Measurements from ENCODE around the gene LRCH3. TPM values are rescaled to one million over a fixed set of nuclear protein-coding genes. Genes with fewer than 3 reads are reported as not detected.

Gene LRCH3
- total RNA-seq, 1 donor from 2014 or later = 42.1 TPM

GRCh38 chr3:197749601-197750395 is 41.3 kb upstream of the LRCH3 start, which contains the start of gene FYTTD1:
FYTTD1 (plus strand) TSS chr3:197749883; CDS start chr3:197749972, 89 bp downstream.
- Histone ChIP-seq H3K79me2 (ENCODE audit: insufficient read depth, low read length) (peaks cover 43% of the 10 kb centered on the region), H3K36me3 (ENCODE audit: insufficient read depth, low read length) (no peaks in the 10 kb centered on the region), H3K4me1 (ENCODE audit: insufficient read depth, low read length) (peaks cover 17% of the 10 kb centered on the region), H3K4me3 (ENCODE audit: insufficient read depth, low read depth, low read length) (peak within 1 kb of the TSS; percentile 91), H3K9ac (ENCODE audit: low read length) (peak within 1 kb of the TSS; percentile 84), H3K27ac (ENCODE audit: low read depth, low read length) (peak within 1 kb of the TSS; percentile 87), H2AFZ (ENCODE audit: low read depth, low read length) (peak within 1 kb of the TSS; percentile 95), H3K9me3 (ENCODE audit: insufficient read depth, low read depth, low read length) (no peaks in the 10 kb centered on the region), H4K20me1 (ENCODE audit: insufficient read depth, low read length) (peaks cover 41% of the 10 kb centered on the region), H3K27me3 (ENCODE audit: insufficient read depth, low read length) (no peaks in the 10 kb centered on the region), H3K4me2 (ENCODE audit: low read length) (peak within 1 kb of the TSS; percentile 85)
- no peaks in the 10 kb centered on the region for H3K9me3 Mint-ChIP-seq (ENCODE audit: unreplicated experiment)
- no peaks in the 10 kb centered on the region for H3K27me3 Mint-ChIP-seq (ENCODE audit: low read depth, unreplicated experiment)
- DNase-seq (ENCODE audit: low read depth) = peak; percentile 65
- H3K4me3 Mint-ChIP-seq (ENCODE audit: unreplicated experiment) = peak within 1 kb of the TSS; percentile 94
- no peaks in the 10 kb centered on the region for H3K36me3 Mint-ChIP-seq (ENCODE audit: low read depth, unreplicated experiment)
- no peak for FAIRE-seq
- no peak for TF ChIP-seq EZH2 (IDR thresholded peaks at IDR 0.05; ENCODE audit: insufficient read depth, low read length)
- no peak for TF ChIP-seq CTCF (IDR thresholded peaks at IDR 0.05; ENCODE audit: insufficient read depth, low read depth, low read length)
- H3K27ac Mint-ChIP-seq (ENCODE audit: unreplicated experiment) = peak within 1 kb of the TSS; percentile 89
- peaks cover 16% of the 10 kb centered on the region for H3K4me1 Mint-ChIP-seq (ENCODE audit: low read depth, unreplicated experiment)

DNA sequence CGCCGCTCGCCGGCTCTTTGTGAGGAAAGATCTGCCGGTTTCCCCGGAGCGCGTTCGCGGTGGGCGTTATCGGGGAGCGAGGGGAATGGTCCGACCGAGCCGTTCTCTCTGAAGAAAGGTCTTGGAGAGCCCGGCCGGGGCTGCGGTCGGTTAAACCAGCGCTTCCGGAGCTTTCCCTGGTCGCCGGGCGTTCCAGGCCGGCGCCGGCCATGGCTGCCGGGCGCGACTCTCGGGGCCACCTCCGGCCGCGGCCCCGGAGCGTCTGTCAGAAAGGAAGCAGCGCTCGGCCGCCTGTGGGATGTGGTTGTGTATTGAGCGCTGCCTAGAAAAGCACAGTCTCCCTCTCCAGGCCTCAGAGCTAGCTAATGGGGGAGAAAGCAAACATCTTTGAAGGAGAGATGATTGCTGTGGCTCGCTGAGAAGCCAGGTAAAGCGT is 40.6 kb upstream of the LRCH3 start:
- FAIRE-seq (no peak), DNase-seq (ENCODE audit: low read depth) (peak; percentile 55)
- peaks cover 17% of the 10 kb centered on the region for H3K4me1 ChIP-seq (ENCODE audit: insufficient read depth, low read length)
- peak overlapping the region; percentile 87 for H3K27ac ChIP-seq (ENCODE audit: low read depth, low read length)
- Mint-ChIP-seq H3K4me3 (ENCODE audit: unreplicated experiment) (peak overlapping the region; percentile 94), H3K27me3 (ENCODE audit: low read depth, unreplicated experiment) (no peaks in the 10 kb centered on the region), H3K4me1 (ENCODE audit: low read depth, unreplicated experiment) (peaks cover 16% of the 10 kb centered on the region), H3K9me3 (ENCODE audit: unreplicated experiment) (no peaks in the 10 kb centered on the region), H3K36me3 (ENCODE audit: low read depth, unreplicated experiment) (no peaks in the 10 kb centered on the region), H3K27ac (ENCODE audit: unreplicated experiment) (peak overlapping the region; percentile 80)
- H3K27me3 ChIP-seq (ENCODE audit: insufficient read depth, low read length) = no peaks in the 10 kb centered on the region
- no peak for TF ChIP-seq EZH2 (IDR thresholded peaks at IDR 0.05; ENCODE audit: insufficient read depth, low read length)
- no peak for TF ChIP-seq CTCF (IDR thresholded peaks at IDR 0.05; ENCODE audit: insufficient read depth, low read depth, low read length)
- peaks cover 46% of the 10 kb centered on the region for H4K20me1 ChIP-seq (ENCODE audit: insufficient read depth, low read length)
- H3K36me3 ChIP-seq (ENCODE audit: insufficient read depth, low read length) = no peaks in the 10 kb centered on the region
- no peaks in the 10 kb centered on the region for H3K9me3 ChIP-seq (ENCODE audit: insufficient read depth, low read depth, low read length)
- H2AFZ ChIP-seq (ENCODE audit: low read depth, low read length) = peak overlapping the region; percentile 95
- peak overlapping the region; percentile 85 for H3K4me2 ChIP-seq (ENCODE audit: low read length)
- peaks cover 49% of the 10 kb centered on the region for H3K79me2 ChIP-seq (ENCODE audit: insufficient read depth, low read length)
- H3K9ac ChIP-seq (ENCODE audit: low read length) = peak overlapping the region; percentile 84
- H3K4me3 ChIP-seq (ENCODE audit: insufficient read depth, low read depth, low read length) = peak overlapping the region; percentile 91
